ENCODE measurements around the gene ITFG2. TPM values are rescaled to one million over a fixed set of nuclear protein-coding genes. Genes with fewer than 3 reads are reported as not detected.

Gene ITFG2
- total RNA-seq, 4 donors from 2014 or later = 11.9 to 29.0 (median 22.1) TPM

DNA sequence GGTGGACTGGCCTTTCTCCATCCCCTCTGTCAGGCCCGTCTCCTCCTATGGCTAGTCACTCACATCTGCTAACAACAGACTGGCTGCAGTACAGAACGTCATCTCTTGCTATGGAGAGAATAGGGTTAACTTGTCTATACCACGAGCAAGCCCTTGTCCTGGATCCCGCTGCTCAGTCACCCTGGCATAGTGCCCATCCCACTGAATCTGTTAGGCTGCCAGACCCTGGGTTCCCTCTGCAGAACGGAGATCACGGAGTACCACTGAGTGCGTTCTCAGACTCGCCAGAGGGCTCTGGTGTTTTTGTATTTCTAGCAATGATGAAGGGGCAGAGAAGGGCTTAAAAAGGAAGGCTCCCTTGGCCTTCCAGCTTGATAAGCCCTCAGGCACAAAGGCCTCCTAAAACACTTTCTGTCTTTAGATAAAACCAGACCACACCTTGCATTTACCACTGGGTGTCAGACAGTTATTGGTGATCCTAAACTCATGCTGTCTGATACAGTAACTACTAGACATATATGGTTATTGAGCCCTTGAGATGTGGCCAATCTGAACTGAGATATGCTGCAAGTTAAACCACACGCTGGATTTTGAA is 28.7 kb downstream of the ITFG2 start:
- H3K9me3 ChIP-seq = no peaks in the 10 kb centered on the region
- H3K4me3 ChIP-seq = no peak overlapping the region
- H3K27me3 ChIP-seq = peaks cover 13% of the 10 kb centered on the region
- peaks cover 0 to 4% (median 0%) of the 10 kb centered on the region in 3 donors for H3K4me1 ChIP-seq
- ATAC-seq = no peak
- WGBS, 2 donors (ENCODE audit: low coverage in 1 of 2) = 10 to 45% methylated on average over 1 to 4 of the region's 9 CpGs
- H3K36me3 ChIP-seq = peaks cover 0 to 47% of the 10 kb centered on the region in 2 donors
- no peak for TF ChIP-seq POLR2A (IDR thresholded peaks at IDR 0.05)
- TF ChIP-seq, protein P1, sequence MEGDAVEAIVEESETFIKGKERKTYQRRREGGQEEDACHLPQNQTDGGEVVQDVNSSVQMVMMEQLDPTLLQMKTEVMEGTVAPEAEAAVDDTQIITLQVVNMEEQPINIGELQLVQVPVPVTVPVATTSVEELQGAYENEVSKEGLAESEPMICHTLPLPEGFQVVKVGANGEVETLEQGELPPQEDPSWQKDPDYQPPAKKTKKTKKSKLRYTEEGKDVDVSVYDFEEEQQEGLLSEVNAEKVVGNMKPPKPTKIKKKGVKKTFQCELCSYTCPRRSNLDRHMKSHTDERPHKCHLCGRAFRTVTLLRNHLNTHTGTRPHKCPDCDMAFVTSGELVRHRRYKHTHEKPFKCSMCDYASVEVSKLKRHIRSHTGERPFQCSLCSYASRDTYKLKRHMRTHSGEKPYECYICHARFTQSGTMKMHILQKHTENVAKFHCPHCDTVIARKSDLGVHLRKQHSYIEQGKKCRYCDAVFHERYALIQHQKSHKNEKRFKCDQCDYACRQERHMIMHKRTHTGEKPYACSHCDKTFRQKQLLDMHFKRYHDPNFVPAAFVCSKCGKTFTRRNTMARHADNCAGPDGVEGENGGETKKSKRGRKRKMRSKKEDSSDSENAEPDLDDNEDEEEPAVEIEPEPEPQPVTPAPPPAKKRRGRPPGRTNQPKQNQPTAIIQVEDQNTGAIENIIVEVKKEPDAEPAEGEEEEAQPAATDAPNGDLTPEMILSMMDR (IDR thresholded peaks at IDR 0.05) = no peak
- no peak for TF ChIP-seq EP300 (IDR thresholded peaks at IDR 0.05)
- no peak for TF ChIP-seq POLR2AphosphoS5 (IDR thresholded peaks at IDR 0.05)
- no peak overlapping the region for H3K27ac ChIP-seq

DNA sequence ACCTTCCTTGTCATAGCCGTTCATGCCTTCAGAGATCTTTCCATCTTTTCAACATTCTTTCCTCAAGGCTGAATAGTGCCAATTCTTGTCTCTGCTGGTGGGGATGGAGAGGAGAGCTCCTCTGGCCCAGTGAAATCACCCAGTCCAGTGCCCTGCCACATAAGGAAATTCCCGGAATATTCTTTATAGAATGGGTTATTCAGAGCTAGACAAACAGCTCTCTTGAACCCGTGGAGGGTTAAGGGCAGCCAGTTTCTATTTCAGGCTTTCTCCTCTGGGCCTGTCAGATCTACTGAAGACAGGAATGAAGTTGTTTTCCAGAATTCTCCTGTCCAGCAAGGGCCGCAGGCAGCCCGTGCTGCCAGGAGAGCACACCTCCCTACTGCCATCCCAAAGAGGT is 30.5 kb downstream of the ITFG2 start:
- ATAC-seq = no peak
- no peaks in the 10 kb centered on the region for H3K27me3 ChIP-seq
- 58 to 59% methylated on average over 2 to 4 of the region's 5 CpGs for WGBS, 2 donors (ENCODE audit: low coverage in 1 of 2)

GRCh38 chr12:2844786-2845185 is 32.3 kb downstream of the ITFG2 start:
- Histone ChIP-seq H3K4me1 (peaks cover 0 to 5% (median 0%) of the 10 kb centered on the region in 3 donors), H3K9me3 (no peaks in the 10 kb centered on the region), H3K27ac (peak overlapping the region in 3 of 4 donors; percentile 24 to 56 (median 54)), H3K4me3 (no peak overlapping the region), H3K27me3 (no peaks in the 10 kb centered on the region), H3K36me3 (peaks cover 0 to 31% of the 10 kb centered on the region in 2 donors)
- TF ChIP-seq POLR2AphosphoS5 (IDR thresholded peaks at IDR 0.05) = no peak
- TF ChIP-seq EP300 (IDR thresholded peaks at IDR 0.05) = no peak
- TF ChIP-seq, protein P1 (IDR thresholded peaks at IDR 0.05) = no peak
- TF ChIP-seq POLR2A (IDR thresholded peaks at IDR 0.05) = no peak
- WGBS, 2 donors (ENCODE audit: low coverage in 1 of 2) = 33 to 84% methylated on average over 1 to 8 of the region's 9 CpGs
- no peak for ATAC-seq

More for the DNA sequence above, 30.5 kb downstream of the ITFG2 start:
- Histone ChIP-seq H3K27ac (peak overlapping the region in 3 of 4 donors; percentile 24 to 70 (median 56)), H3K9me3 (no peaks in the 10 kb centered on the region), H3K4me3 (no peak overlapping the region), H3K4me1 (peaks cover 0 to 5% (median 0%) of the 10 kb centered on the region in 3 donors), H3K36me3 (peaks cover 0 to 44% of the 10 kb centered on the region in 2 donors)
- no peak for TF ChIP-seq POLR2AphosphoS5 (IDR thresholded peaks at IDR 0.05)
- no peak for TF ChIP-seq POLR2A (IDR thresholded peaks at IDR 0.05)
- TF ChIP-seq, protein P1 (IDR thresholded peaks at IDR 0.05) = no peak
- TF ChIP-seq EP300 (IDR thresholded peaks at IDR 0.05) = no peak

- H3K36me3 ChIP-seq = peaks cover 0 to 31% of the 10 kb centered on the region in 2 donors
- H3K9me3 ChIP-seq = no peaks in the 10 kb centered on the region
- peak overlapping the region in 3 of 4 donors; percentile 24 to 56 (median 54) for H3K27ac ChIP-seq
- H3K27me3 ChIP-seq = no peaks in the 10 kb centered on the region
- TF ChIP-seq POLR2AphosphoS5 (IDR thresholded peaks at IDR 0.05) (no peak), POLR2A (IDR thresholded peaks at IDR 0.05) (no peak), EP300 (IDR thresholded peaks at IDR 0.05) (no peak)
- TF ChIP-seq, protein P1 (IDR thresholded peaks at IDR 0.05) = no peak
- no peak overlapping the region for H3K4me3 ChIP-seq
- ATAC-seq = peak; percentile 35
- H3K4me1 ChIP-seq = peaks cover 0 to 5% (median 0%) of the 10 kb centered on the region in 3 donors
- WGBS, 2 donors (ENCODE audit: low coverage in 1 of 2) = 0 to 14% methylated on average over 1 of the region's 6 CpGs
Observed at GRCh38 chr12:2845280-2845679, 32.8 kb downstream of the ITFG2 start.

DNA sequence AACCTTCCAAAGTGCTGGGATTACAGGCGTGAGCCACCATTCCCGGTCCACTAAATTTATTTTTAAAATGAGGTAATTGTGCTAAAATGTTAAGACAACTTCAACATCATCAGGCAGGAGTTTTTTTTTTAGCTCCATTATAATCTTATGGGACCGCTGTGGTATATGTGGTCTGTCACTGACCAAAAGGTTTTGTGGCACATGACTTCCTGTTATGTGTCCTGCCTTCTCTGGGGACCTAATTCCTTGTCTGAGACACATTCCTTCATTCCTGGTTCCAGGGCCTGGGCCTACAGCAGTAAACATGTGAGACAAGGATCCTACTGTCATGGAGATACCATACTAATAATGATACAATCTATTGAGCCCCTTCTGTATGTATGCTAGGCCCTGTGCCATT is 39.5 kb downstream of the ITFG2 start:
- Histone ChIP-seq H3K27me3 (no peaks in the 10 kb centered on the region), H3K4me3 (no peak overlapping the region), H3K9me3 (no peaks in the 10 kb centered on the region), H3K27ac (no peak overlapping the region), H3K36me3 (peaks cover 0 to 16% of the 10 kb centered on the region in 2 donors), H3K4me1 (peaks cover 0 to 7% (median 0%) of the 10 kb centered on the region in 3 donors)
- ATAC-seq = no peak
- WGBS, 2 donors (ENCODE audit: low coverage in 1 of 2) = 85 to 100% methylated on average over 1 to 3 of the region's 3 CpGs
- TF ChIP-seq, protein P1 (IDR thresholded peaks at IDR 0.05) = no peak
- TF ChIP-seq POLR2AphosphoS5 (IDR thresholded peaks at IDR 0.05) = no peak
- TF ChIP-seq POLR2A (IDR thresholded peaks at IDR 0.05) = no peak
- TF ChIP-seq EP300 (IDR thresholded peaks at IDR 0.05) = no peak
